ENCODE measurements around the gene CEP55. TPM values are rescaled to one million over a fixed set of nuclear protein-coding genes. Genes with fewer than 3 reads are reported as not detected.
"Not testable (repeated sequence)": the region's sequence is repeated elsewhere in the genome, so short reads cannot be mapped to it uniquely, and the experiment has no call there.

CEP55 gene
- total RNA-seq, 2 donors from 2014 or later, result 11.3 to 30.0 TPM

GRCh38 chr10:93464776-93465388 is 31.5 kb upstream of the CEP55 start:
- H3K4me1 ChIP-seq, result peaks cover 7% of the 10 kb centered on the region
- peak overlapping the region; percentile 92 for H3K27ac ChIP-seq
- no peak for DNase-seq
- no peaks in the 10 kb centered on the region for H3K36me3 ChIP-seq
- H3K9ac ChIP-seq (ENCODE audit: low read depth in 2 of 2, low read length in 2 of 2), result no peak overlapping the region
- TF ChIP-seq CTCF (IDR thresholded peaks at IDR 0.05), result no peak
- no peaks in the 10 kb centered on the region for H3K27me3 ChIP-seq
- no peak overlapping the region for H3K4me3 ChIP-seq
- intact Hi-C loops (cut with DNase I), result no loop called here
- no peaks in the 10 kb centered on the region for H3K9me3 ChIP-seq

GRCh38 chr10:93465806-93466675 is 30.4 kb upstream of the CEP55 start:
- Histone ChIP-seq H3K9me3 (no peaks in the 10 kb centered on the region), H3K4me1 (peaks cover 7% of the 10 kb centered on the region), H3K36me3 (no peaks in the 10 kb centered on the region), H3K9ac (ENCODE audit: low read depth in 2 of 2, low read length in 2 of 2) (peak overlapping the region; percentile 48 to 87), H3K27ac (peak overlapping the region; percentile 92), H3K4me3 (no peak overlapping the region), H3K27me3 (no peaks in the 10 kb centered on the region)
- intact Hi-C loops (cut with DNase I), result no loop called here
- no peak for TF ChIP-seq CTCF (IDR thresholded peaks at IDR 0.05)
- DNase-seq, result peak; percentile 89

GRCh38 chr10:93467635-93468034 is 28.8 kb upstream of the CEP55 start:
- intact Hi-C loops (cut with DNase I); H3K9me3 ChIP-seq; H3K4me3 ChIP-seq; H3K4me1 ChIP-seq; H3K9ac ChIP-seq (ENCODE audit: low read depth in 2 of 2, low read length in 2 of 2); H3K36me3 ChIP-seq; DNase-seq; H3K27me3 ChIP-seq: not testable (repeated sequence)
- H3K27ac ChIP-seq, result peak overlapping the region; percentile 68

- Histone ChIP-seq H3K4me3 (no peak overlapping the region), H3K9me3 (no peaks in the 10 kb centered on the region), H3K27me3 (no peaks in the 10 kb centered on the region), H3K9ac (ENCODE audit: low read depth in 2 of 2, low read length in 2 of 2) (no peak overlapping the region), H3K27ac (peak overlapping the region; percentile 68), H3K4me1 (peaks cover 7% of the 10 kb centered on the region), H3K36me3 (no peaks in the 10 kb centered on the region)
- no peak for DNase-seq
- no peak for TF ChIP-seq CTCF (IDR thresholded peaks at IDR 0.05)
- intact Hi-C loops (cut with DNase I), result no loop called here
Observed at GRCh38 chr10:93468461-93469213, 27.8 kb upstream of the CEP55 start.

- Histone ChIP-seq H3K9ac (ENCODE audit: low read depth in 2 of 2, low read length in 2 of 2) (no peak overlapping the region), H3K27ac (peak overlapping the region; percentile 68), H3K36me3 (no peaks in the 10 kb centered on the region), H3K9me3 (no peaks in the 10 kb centered on the region), H3K4me1 (peaks cover 8% of the 10 kb centered on the region), H3K27me3 (no peaks in the 10 kb centered on the region), H3K4me3 (no peak overlapping the region)
- intact Hi-C loops (cut with DNase I), result no loop called here
- DNase-seq, result no peak
- TF ChIP-seq CTCF (IDR thresholded peaks at IDR 0.05), result no peak
Observed at GRCh38 chr10:93469454-93469853, 27.0 kb upstream of the CEP55 start.
